H1 (cell line): Measurements from ENCODE around the gene SH3RF3. TPM values are rescaled to one million over a fixed set of nuclear protein-coding genes. Genes with fewer than 3 reads are reported as not detected.

Source experiments
- CTCF ChIA-PET: fragments of 300-600 bp; sonication (Branson Sonifier 250); formaldehyde crosslinking; loops from one replicate; lab custom pipeline; 2021; ENCODE audit not compliant: partially characterized antibody; lab: Charles Lee
- POLR2A ChIA-PET: fragments of 300-600 bp; sonication (Branson Sonifier 250); formaldehyde crosslinking; loops from one replicate; lab custom pipeline; 2021; ENCODE audit warnings: inconsistent platforms; ENCODE audit not compliant: partially characterized antibody; lab: Charles Lee
- DNase-seq, 2 experiments: peaks; one replicate each; pipeline versions ENCODE4 v3.0.0 to v3.0.0-alpha.2; 2010 to 2022; ENCODE audit warnings: low spot score in 2 of 2, low read depth in 1 of 2, mixed read lengths in 1 of 2
- FAIRE-seq: peaks from 2 replicates; lab custom pipeline; 2011; peaks lifted over from hg19 to GRCh38; lab: Jason Lieb, UNC
- H2AFZ ChIP-seq: 2 replicates; pipeline ENCODE4 v1.8.1; 2012; ENCODE audit warnings: low read length, inconsistent platforms
- H2AK5ac ChIP-seq: 2 replicates; pipeline ENCODE4 v1.6.1; 2013; ENCODE audit warnings: low read depth, low read length
- H2BK120ac ChIP-seq: replicated peaks from 2 replicates; pipeline ENCODE3; 2013; ENCODE audit warnings: low read depth, low read length, inconsistent platforms
- H2BK12ac ChIP-seq: 2 replicates; pipeline ENCODE4 v1.6.1; 2013; ENCODE audit warnings: low read depth, low read length
- H2BK15ac ChIP-seq: 2 replicates; pipeline ENCODE4 v1.6.1; 2013; ENCODE audit warnings: low read length
- H2BK20ac ChIP-seq: 2 replicates; pipeline ENCODE4 v1.6.1; 2013; ENCODE audit warnings: low read length
- H2BK5ac ChIP-seq: 2 replicates; pipeline ENCODE4 v1.6.1; 2013; ENCODE audit warnings: low read depth, low read length
- H3K14ac ChIP-seq: 2 replicates; pipeline ENCODE4 v1.6.1; 2013; ENCODE audit warnings: inconsistent platforms; ENCODE audit not compliant: insufficient read length
- H3K18ac ChIP-seq: 2 replicates; pipeline ENCODE4 v1.6.1; 2013; ENCODE audit warnings: low read length; ENCODE audit errors: extremely low read depth
- H3K23ac ChIP-seq: 2 replicates; pipeline ENCODE4 v1.6.1; 2013; ENCODE audit warnings: inconsistent platforms; ENCODE audit not compliant: insufficient read length
- H3K23me2 ChIP-seq: 2 replicates; pipeline ENCODE4 v1.6.1; 2013; ENCODE audit warnings: low read depth, low read length
- H3K27ac ChIP-seq: 2 replicates; pipeline ENCODE4 v1.6.1; 2011; ENCODE audit warnings: low read depth, low read length, inconsistent platforms
- H3K27me3 ChIP-seq, 4 experiments: replicated peaks in 1 of 4; 1 replicate in 1 of 4; 2 replicates in 3 of 4; pipeline versions ENCODE4 v1.6.1 to v1.8.1; 2011 to 2013; ENCODE audit warnings: low read length in 3 of 4, mild to moderate bottlenecking in 3 of 4, inconsistent platforms in 2 of 4, mixed read lengths in 2 of 4, moderate library complexity in 1 of 4; ENCODE audit not compliant: control insufficient read depth in 3 of 4, insufficient read depth in 3 of 4; ENCODE audit errors: extremely low read depth in 1 of 4
- H3K36me3 ChIP-seq, 4 experiments: 2 replicates each; pipeline versions ENCODE4 v1.6.1 to v1.8.1; 2011 to 2013; ENCODE audit warnings: mild to moderate bottlenecking in 4 of 4, low read length in 3 of 4, moderate library complexity in 2 of 4, control low read depth in 1 of 4, inconsistent platforms in 1 of 4; ENCODE audit not compliant: insufficient read depth in 4 of 4, control insufficient read depth in 2 of 4
- H3K4ac ChIP-seq: replicated peaks from 2 replicates; pipeline ENCODE3; 2013; ENCODE audit warnings: low read length, low read depth, mixed read lengths, inconsistent platforms; ENCODE audit not compliant: insufficient read length
- H3K4me1 ChIP-seq, 4 experiments: replicated peaks in 1 of 4; 1 replicate in 1 of 4; 2 replicates in 3 of 4; pipeline versions ENCODE4 v1.6.1 to v1.8.1; 2011 to 2013; ENCODE audit warnings: low read length in 3 of 4, inconsistent platforms in 2 of 4, mixed read lengths in 1 of 4; ENCODE audit not compliant: insufficient read depth in 4 of 4, control insufficient read depth in 3 of 4
- H3K4me2 ChIP-seq, 2 experiments: 2 replicates each; pipeline versions ENCODE4 v1.6.1 to v1.8.1; 2011 to 2013; ENCODE audit warnings: low read depth in 2 of 2, low read length in 2 of 2, control low read depth in 1 of 2, inconsistent platforms in 1 of 2, mild to moderate bottlenecking in 1 of 2; ENCODE audit not compliant: insufficient read depth in 1 of 2
- H3K4me3 ChIP-seq, 4 experiments: fragments of 200-600, 300-600 bp in 1 of 4; sonication (generic), shearing (Covaris generic), sonication (Bioruptor Twin) in 1 of 4; 2 replicates each; pipeline versions ENCODE4 v1.5.1 to v1.8.1; 2011 to 2016; ENCODE audit warnings: low read length in 4 of 4, low read depth in 3 of 4, control low read depth in 2 of 4, inconsistent platforms in 2 of 4, mild to moderate bottlenecking in 2 of 4, mixed read lengths in 1 of 4, moderate library complexity in 1 of 4; ENCODE audit not compliant: insufficient read depth in 2 of 4; ENCODE audit errors: extremely low read depth in 1 of 4
- H3K56ac ChIP-seq: replicated peaks from 2 replicates; pipeline ENCODE3; 2013; ENCODE audit warnings: low read depth, mild to moderate bottlenecking, mixed read lengths, low read length, inconsistent platforms; ENCODE audit not compliant: insufficient read length
- H3K79me1 ChIP-seq: 2 replicates; pipeline ENCODE4 v1.6.1; 2013; ENCODE audit warnings: low read depth, low read length, control low read depth
- H3K79me2 ChIP-seq, 2 experiments: 2 replicates each; pipeline versions ENCODE4 v1.6.1 to v1.8.1; 2012 to 2013; ENCODE audit warnings: low read length in 2 of 2, mild to moderate bottlenecking in 2 of 2, inconsistent platforms in 1 of 2; ENCODE audit not compliant: insufficient read depth in 2 of 2, control insufficient read depth in 1 of 2
- H3K9ac ChIP-seq, 4 experiments: replicated peaks in 1 of 4; 1 replicate in 1 of 4; 2 replicates in 3 of 4; pipeline versions ENCODE4 v1.6.1 to v1.8.1; 2011 to 2013; ENCODE audit warnings: low read depth in 3 of 4, low read length in 3 of 4, control low read depth in 2 of 4, mild to moderate bottlenecking in 2 of 4, moderate library complexity in 2 of 4, inconsistent platforms in 1 of 4; ENCODE audit errors: extremely low read depth in 1 of 4
- H3K9me3 ChIP-seq, 2 experiments: 2 replicates each; pipeline versions ENCODE4 v1.6.1 to v1.8.1; 2012 to 2013; ENCODE audit warnings: mild to moderate bottlenecking in 2 of 2, moderate library complexity in 2 of 2, control low read depth in 1 of 2, inconsistent platforms in 1 of 2, low read depth in 1 of 2, low read length in 1 of 2, mixed read lengths in 1 of 2; ENCODE audit not compliant: insufficient read depth in 2 of 2
- H4K20me1 ChIP-seq, 2 experiments: replicated peaks in 1 of 2; 2 replicates each; pipeline versions ENCODE3 to v1.8.1; 2011 to 2013; ENCODE audit warnings: inconsistent platforms in 2 of 2, low read length in 2 of 2, mild to moderate bottlenecking in 1 of 2; ENCODE audit not compliant: insufficient read depth in 2 of 2, control insufficient read depth in 1 of 2
- H4K5ac ChIP-seq: 2 replicates; pipeline ENCODE4 v1.6.1; 2013; ENCODE audit warnings: low read length, low read depth, mixed read lengths, inconsistent platforms; ENCODE audit not compliant: insufficient read length
- H4K8ac ChIP-seq: 2 replicates; pipeline ENCODE4 v1.8.0; 2013; ENCODE audit warnings: mild to moderate bottlenecking, moderate library complexity, low read length, inconsistent platforms; ENCODE audit not compliant: insufficient read depth; ENCODE audit errors: extremely low read depth
- H4K91ac ChIP-seq: replicated peaks from 2 replicates; pipeline ENCODE3; 2013; ENCODE audit warnings: low read length, mixed read lengths, inconsistent platforms; ENCODE audit not compliant: insufficient read length
- BCL11A ChIP-seq, 2 experiments: IDR thresholded peaks; one replicate each; pipeline ENCODE4 v1.6.1; 2011; ENCODE audit warnings: low read depth in 2 of 2, low read length in 2 of 2, mild to moderate bottlenecking in 2 of 2
- BRCA1 ChIP-seq: IDR thresholded peaks from 2 replicates; pipeline ENCODE4 v1.6.1; 2012; ENCODE audit warnings: low read depth, low read length, improper control_type of control experiment
- CBX5 ChIP-seq: fragments of 300-800, 300-1000 bp; sonication (generic); IDR thresholded peaks from 2 replicates; pipeline ENCODE4 v1.7.1; 2016; ENCODE audit warnings: antibody characterized with exemption, low read length, low read depth
- CHD1 ChIP-seq: IDR thresholded peaks from 2 replicates; pipeline ENCODE4 v1.6.1; 2012; ENCODE audit warnings: low read depth, low read length, improper control_type of control experiment
- CTBP2 ChIP-seq: IDR thresholded peaks from 2 replicates; pipeline ENCODE4 v1.7.0; 2011; ENCODE audit warnings: borderline replicate concordance, mild to moderate bottlenecking, moderate library complexity, mixed read lengths, low read length; ENCODE audit not compliant: insufficient read depth, insufficient read length
- GABPA ChIP-seq: IDR thresholded peaks from 2 replicates; pipeline ENCODE4 v1.6.1; 2011; ENCODE audit warnings: mild to moderate bottlenecking, low read length, moderate library complexity, borderline replicate concordance; ENCODE audit not compliant: insufficient read depth
- RFX5 ChIP-seq: IDR thresholded peaks from 2 replicates; pipeline ENCODE4 v1.6.1; 2011; ENCODE audit warnings: low read depth, low read length, improper control_type of control experiment, borderline replicate concordance
- SIRT6 ChIP-seq: IDR thresholded peaks from one replicate; pipeline ENCODE4 v1.7.1; 2012; ENCODE audit warnings: low read length, inconsistent platforms
- SP4 ChIP-seq: IDR thresholded peaks from 2 replicates; pipeline ENCODE4 v1.6.1; 2012; ENCODE audit warnings: low read length, inconsistent platforms
- TBP ChIP-seq: IDR thresholded peaks from 2 replicates; pipeline ENCODE4 v1.6.1; 2011; ENCODE audit warnings: low read depth, low read length, improper control_type of control experiment
- TEAD4 ChIP-seq: IDR thresholded peaks from 2 replicates; pipeline ENCODE4 v1.6.1; 2012; ENCODE audit warnings: low read depth, low read length, inconsistent platforms, mixed read lengths
- WGBS, 2 experiments: shearing (Covaris generic) in 1 of 2; methylation state at CpG; one replicate each; pipeline versions ENCODE4 v1.1.6 to v1.1.7; 2013 to 2015; ENCODE audit warnings: low lambda C conversion rate in 2 of 2, mixed read lengths in 2 of 2, inconsistent platforms in 1 of 2, low coverage in 1 of 2, missing lambda C conversion rate in 1 of 2; ENCODE audit not compliant: insufficient replicate concordance in 2 of 2, insufficient coverage in 1 of 2, insufficient read length in 1 of 2; ENCODE audit errors: extremely low coverage in 1 of 2, missing lambda C conversion rate in 1 of 2; 5-methylcytosine and 5-hydroxymethylcytosine counted together
- polyA plus RNA-seq, 7 experiments: library from polyadenylated mRNA; depleted of rRNA in 3 of 7; stranded (reverse) in 5 of 7; unstranded in 2 of 7; fragments of >200 nt in 5 of 7; fragments of 200-250 nt in 2 of 7; gene quantifications; 1 replicate in 5 of 7; 2 replicates in 1 of 7; 4 replicates in 1 of 7; pipeline versions ENCODE4 v1.2.1 to v1.2.3, GENCODE V29; 2011 to 2013; ENCODE audit warnings: missing spikeins in 2 of 7, mixed read lengths in 2 of 7
- total RNA-seq: library from RNA; stranded (reverse); fragmentation: NEBNext Ultra II Directional; extraction: Animal tissue kit (Norgen Biotek cat#: 25700); gene quantifications from 2 replicates; pipeline ENCODE4 v1.2.1, GENCODE V29; 2021

The SH3RF3 gene
- total and polyA plus RNA-seq, 2 of the 8 experiments (the other 6 are each of a cell fraction or from before 2014, with no cell fraction given) = 0.11 to 0.65 TPM

DNA sequence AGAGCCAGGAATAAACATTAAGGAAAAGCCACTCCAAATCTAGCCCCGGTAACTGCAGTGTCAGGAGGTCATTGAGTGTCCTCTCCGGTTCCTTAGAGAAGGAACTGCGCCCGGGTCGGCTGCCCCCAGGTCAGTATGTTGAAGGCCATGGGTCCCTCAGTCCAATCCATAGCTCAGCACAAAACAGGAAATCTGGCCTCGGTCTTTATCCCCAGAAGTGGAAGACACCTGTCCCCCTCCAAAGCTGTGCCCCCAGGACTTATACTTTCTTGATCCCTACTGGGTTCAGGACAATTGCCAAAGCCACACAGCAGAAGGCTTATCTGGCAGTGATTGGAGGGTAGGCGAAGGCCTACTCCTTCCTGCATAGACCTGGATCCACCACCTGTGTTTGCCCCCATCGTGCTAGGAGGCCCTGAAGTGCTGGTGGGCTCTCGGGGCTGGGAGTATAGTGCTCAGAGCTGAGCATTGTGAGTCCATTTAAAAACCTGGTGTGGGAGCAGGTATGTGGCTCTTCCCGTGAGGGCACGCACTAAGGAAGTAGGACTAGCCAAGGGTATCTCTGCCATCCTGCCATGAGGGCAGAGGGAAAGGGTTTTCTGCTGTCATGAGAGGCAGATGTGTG, 306.2 kb downstream of the SH3RF3 start:
- WGBS, 2 experiments = 90% methylated on average over 11 of the region's 11 CpGs; no CpG with 5 or more reads in 1 of the 2 experiments
- Histone ChIP-seq H2BK20ac (no peak overlapping the region), H3K4me1 (no peaks in the 10 kb centered on the region)

More for the DNA sequence above, 306.2 kb downstream of the SH3RF3 start:
- Histone ChIP-seq H2AFZ (no peak overlapping the region), H4K5ac (no peak overlapping the region), H3K27me3 (no peaks in the 10 kb centered on the region), H2BK5ac (no peak overlapping the region), H3K27ac (no peak overlapping the region), H2BK12ac (no peak overlapping the region), H2AK5ac (no peak overlapping the region), H3K9ac (no peak overlapping the region), H3K79me1 (no peaks in the 10 kb centered on the region), H4K91ac (no peak overlapping the region), H3K4ac (no peak overlapping the region), H3K4me3 (no peak overlapping the region), H4K8ac (no peak overlapping the region), H3K9me3 (no peaks in the 10 kb centered on the region), H3K79me2 (no peaks in the 10 kb centered on the region), H3K23ac (no peak overlapping the region), H3K18ac (no peak overlapping the region), H3K23me2 (no peaks in the 10 kb centered on the region), H2BK15ac (no peak overlapping the region), H3K56ac (no peak overlapping the region), H3K4me2 (no peak overlapping the region), H3K14ac (no peak overlapping the region), H4K20me1 (no peaks in the 10 kb centered on the region), H2BK120ac (no peak overlapping the region), H3K36me3 (no peaks in the 10 kb centered on the region)
- DNase-seq = no peak
- FAIRE-seq = no peak
- POLR2A ChIA-PET = interaction anchor here (0.6 kb wide), 1 partner anchor 18 kb away, joined by 3 read pairs; no protein-coding TSS in a partner anchor
- CTCF ChIA-PET = interaction anchor here (0.7 to 3.1 kb wide), 5 partner anchors 10 to 28 kb away, joined by 3 to 9 read pairs (median 3); no protein-coding TSS in a partner anchor
- no peak for TF ChIP-seq CTBP2
- TF ChIP-seq SP4 = no peak
- no peak for TF ChIP-seq TEAD4
- TF ChIP-seq CHD1 = no peak
- no peak for TF ChIP-seq BCL11A (IDR thresholded peaks at IDR 0.05; ENCODE audit: low read depth in 2 of 2, low read length in 2 of 2)
- TF ChIP-seq CBX5 = no peak
- no peak for TF ChIP-seq RFX5
- no peak for TF ChIP-seq SIRT6
- no peak for TF ChIP-seq BRCA1
- no peak for TF ChIP-seq GABPA
- TF ChIP-seq TBP = no peak
